Right lobe of liver (tissue), 4 donors: ENCODE data around the gene MYH9.

Experiments
- CTCF ChIP-seq, 4 donors: fragments of 200-600 bp in 3 of 4; fragments of 450-650 bp in 1 of 4; IDR thresholded peaks; one replicate each; pipeline versions ENCODE4 v1.5.1 to v1.8.0; 2016 to 2022; ENCODE audit warnings: antibody characterized with exemption in 4 of 4, mild to moderate bottlenecking in 2 of 4
- POLR2A ChIP-seq: fragments of 450-650 bp; IDR thresholded peaks from one replicate; pipeline ENCODE4 v1.6.1; 2017; ENCODE audit warnings: antibody characterized with exemption, mild to moderate bottlenecking
- donor health status: DM: no; HTN: no; CAD: no.
- donor health status: DM: no; HTN: no; CAD: no.
- donor health status: DM: no; HTN: yes; CAD: no.

- TF ChIP-seq CTCF (IDR thresholded peaks at IDR 0.05) (no peak), POLR2A (no peak)
These were observed 107.4 kb downstream of the MYH9 start for GRCh38 chr22:36280379-36280778.
